Upper lobe of right lung (tissue), 1 donor: Measurements from ENCODE around the gene MTR. TPM values are rescaled to one million over a fixed set of nuclear protein-coding genes. Genes with fewer than 3 reads are reported as not detected.

Source experiments
- ATAC-seq: fragments of 200-7000 bp; cut with Tn5 transposase; one replicate; pipeline ENCODE4 v1.9.1; 2020; ENCODE audit warnings: mild to moderate bottlenecking, moderate library complexity
- DNase-seq: peaks from one replicate; pipeline ENCODE4 v3.0.0-alpha.2; 2020
- H3K27ac ChIP-seq: fragments of 200-600 bp; one replicate; pipeline ENCODE4 v1.8.0; 2022
- H3K27me3 ChIP-seq: fragments of 200-600 bp; one replicate; pipeline ENCODE4 v1.8.0; 2022; ENCODE audit warnings: mild to moderate bottlenecking
- H3K36me3 ChIP-seq: fragments of 200-600 bp; one replicate; pipeline ENCODE4 v1.8.0; 2022
- H3K4me1 ChIP-seq: fragments of 200-600 bp; one replicate; pipeline ENCODE4 v1.8.0; 2022
- H3K4me3 ChIP-seq: fragments of 200-600 bp; one replicate; pipeline ENCODE4 v1.8.0; 2022; ENCODE audit warnings: mild to moderate bottlenecking
- H3K9me3 ChIP-seq: fragments of 200-600 bp; one replicate; pipeline ENCODE4 v1.8.0; 2022
- intact Hi-C: fragments of 100-400 bp; cut with DNase I; formaldehyde crosslinking; loops from one replicate; pipeline ENCODE4 v1.11.0; 2022
- total RNA-seq: library from RNA; stranded (reverse); fragmentation: NEBNext Ultra II Directional; extraction: Animal tissue kit (Norgen Biotek cat#: 25700); gene quantifications from one replicate; pipeline ENCODE4 v1.2.1, GENCODE V29; 2021
- TF ChIP-seq, protein P1 (sequence below): fragments of 200-600 bp; IDR thresholded peaks from one replicate; pipeline ENCODE4 v1.8.0; 2022; ENCODE audit warnings: antibody characterized with exemption
- donor health status: DM: no; HTN: yes; CAD: no; lungs with severe emphysema.

Gene MTR
- total RNA-seq, 1 donor from 2014 or later = 37.9 TPM

DNA sequence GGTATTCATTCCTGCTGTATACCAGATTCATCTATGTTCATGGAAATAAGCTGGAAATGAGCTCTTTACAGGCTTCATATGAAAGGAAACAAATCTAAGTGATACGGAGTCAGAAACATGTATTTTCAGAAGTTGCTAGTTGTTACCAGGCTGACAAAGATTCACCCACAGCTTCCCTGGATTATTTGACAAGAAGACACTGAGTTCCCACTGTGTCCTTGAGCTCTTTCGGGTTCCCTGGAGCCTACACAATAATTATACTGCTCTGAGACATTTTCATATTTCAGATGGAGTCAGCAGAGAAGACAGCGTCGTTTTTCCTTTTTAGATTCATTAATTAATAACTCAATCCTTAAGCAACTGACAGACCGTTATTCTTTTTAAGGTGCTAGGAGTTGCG is 29.3 kb upstream of the MTR start:
- H3K36me3 ChIP-seq = no peaks in the 10 kb centered on the region
- intact Hi-C loops = no loop called here

DNA sequence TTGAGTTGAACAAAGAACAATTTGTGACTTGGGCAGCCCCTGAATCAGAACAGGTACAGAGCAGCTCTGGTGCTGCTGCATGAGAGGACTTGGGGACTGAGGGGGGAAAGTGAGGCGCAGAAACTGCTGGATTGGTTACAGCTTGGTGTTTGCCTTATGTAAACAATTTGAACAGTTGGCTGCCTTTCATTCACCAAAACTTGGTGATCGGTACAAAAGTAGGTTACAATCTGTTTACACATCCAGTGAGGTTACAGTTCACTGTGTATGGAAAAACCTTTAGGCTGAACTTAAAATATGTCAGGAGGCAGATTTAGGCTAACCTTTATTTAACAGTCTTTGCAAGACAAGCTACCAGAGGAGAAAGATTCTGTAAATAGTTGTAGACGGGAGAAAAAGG is 28.6 kb upstream of the MTR start:
- DNase-seq (no peak), ATAC-seq (no peak)
- TF ChIP-seq, protein P1, sequence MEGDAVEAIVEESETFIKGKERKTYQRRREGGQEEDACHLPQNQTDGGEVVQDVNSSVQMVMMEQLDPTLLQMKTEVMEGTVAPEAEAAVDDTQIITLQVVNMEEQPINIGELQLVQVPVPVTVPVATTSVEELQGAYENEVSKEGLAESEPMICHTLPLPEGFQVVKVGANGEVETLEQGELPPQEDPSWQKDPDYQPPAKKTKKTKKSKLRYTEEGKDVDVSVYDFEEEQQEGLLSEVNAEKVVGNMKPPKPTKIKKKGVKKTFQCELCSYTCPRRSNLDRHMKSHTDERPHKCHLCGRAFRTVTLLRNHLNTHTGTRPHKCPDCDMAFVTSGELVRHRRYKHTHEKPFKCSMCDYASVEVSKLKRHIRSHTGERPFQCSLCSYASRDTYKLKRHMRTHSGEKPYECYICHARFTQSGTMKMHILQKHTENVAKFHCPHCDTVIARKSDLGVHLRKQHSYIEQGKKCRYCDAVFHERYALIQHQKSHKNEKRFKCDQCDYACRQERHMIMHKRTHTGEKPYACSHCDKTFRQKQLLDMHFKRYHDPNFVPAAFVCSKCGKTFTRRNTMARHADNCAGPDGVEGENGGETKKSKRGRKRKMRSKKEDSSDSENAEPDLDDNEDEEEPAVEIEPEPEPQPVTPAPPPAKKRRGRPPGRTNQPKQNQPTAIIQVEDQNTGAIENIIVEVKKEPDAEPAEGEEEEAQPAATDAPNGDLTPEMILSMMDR = no peak
- no peaks in the 10 kb centered on the region for H3K4me1 ChIP-seq
- no peaks in the 10 kb centered on the region for H3K36me3 ChIP-seq
- no peak overlapping the region for H3K27ac ChIP-seq
- H3K4me3 ChIP-seq = no peak overlapping the region
- H3K9me3 ChIP-seq = no peaks in the 10 kb centered on the region
- intact Hi-C loops = no loop called here
- peaks cover 3% of the 10 kb centered on the region for H3K27me3 ChIP-seq

More for the DNA sequence above, 29.3 kb upstream of the MTR start:
- no peaks in the 10 kb centered on the region for H3K9me3 ChIP-seq
- DNase-seq (no peak), ATAC-seq (no peak)
- H3K27ac ChIP-seq = no peak overlapping the region
- TF ChIP-seq, protein P1 = no peak
- no peak overlapping the region for H3K4me3 ChIP-seq
- no peaks in the 10 kb centered on the region for H3K4me1 ChIP-seq
- peaks cover 3% of the 10 kb centered on the region for H3K27me3 ChIP-seq

DNA sequence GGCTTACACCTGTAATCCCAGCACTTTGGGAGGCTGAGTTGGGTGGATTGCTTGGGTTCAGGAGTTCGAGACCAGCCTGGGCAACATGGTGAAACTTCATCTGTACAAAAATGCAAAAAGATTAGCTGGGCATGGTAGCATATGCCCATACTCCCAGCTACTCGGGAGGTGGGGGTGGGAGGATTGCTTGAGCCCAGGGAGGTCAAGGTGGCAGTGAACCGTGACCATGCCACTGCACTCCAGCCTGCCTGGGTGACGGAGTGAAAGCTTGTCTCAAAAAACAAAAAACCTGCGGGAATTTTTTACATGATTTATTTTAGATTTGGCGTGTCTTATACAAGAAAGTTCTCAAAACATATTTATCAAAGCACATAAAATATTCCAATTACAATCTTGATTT is 27.8 kb upstream of the MTR start:
- peaks cover 3% of the 10 kb centered on the region for H3K27me3 ChIP-seq
- intact Hi-C loops = no loop called here
- H3K36me3 ChIP-seq = no peaks in the 10 kb centered on the region
- no peak overlapping the region for H3K4me3 ChIP-seq
- TF ChIP-seq, protein P1 = no peak
- H3K27ac ChIP-seq = no peak overlapping the region
- H3K9me3 ChIP-seq = no peaks in the 10 kb centered on the region
- ATAC-seq (no peak), DNase-seq (no peak)
- no peaks in the 10 kb centered on the region for H3K4me1 ChIP-seq

DNA sequence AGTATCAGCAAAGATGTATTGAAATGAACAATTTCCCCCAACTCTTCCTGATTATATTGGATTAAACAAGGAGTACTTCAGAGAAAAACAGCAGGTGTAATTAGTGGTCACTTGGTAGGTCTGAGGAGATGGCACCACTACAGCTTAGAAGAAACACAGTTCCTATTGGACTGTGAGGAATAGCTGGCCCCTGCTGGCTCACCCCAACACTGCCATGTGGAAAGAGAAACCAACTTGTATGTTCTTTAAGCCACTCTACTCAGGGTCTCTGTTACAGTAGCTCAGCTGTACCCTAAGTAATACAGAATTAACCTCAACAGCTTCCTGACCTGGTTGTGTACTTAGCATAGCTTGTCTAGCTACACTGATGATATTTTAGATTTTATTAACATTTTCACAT is 26.5 kb upstream of the MTR start:
- TF ChIP-seq, protein P1 = no peak
- ATAC-seq (no peak), DNase-seq (no peak)
- Histone ChIP-seq H3K4me3 (no peak overlapping the region), H3K9me3 (no peaks in the 10 kb centered on the region), H3K27ac (no peak overlapping the region), H3K27me3 (peaks cover 3% of the 10 kb centered on the region), H3K4me1 (no peaks in the 10 kb centered on the region), H3K36me3 (no peaks in the 10 kb centered on the region)
- intact Hi-C loops = no loop called here

DNA sequence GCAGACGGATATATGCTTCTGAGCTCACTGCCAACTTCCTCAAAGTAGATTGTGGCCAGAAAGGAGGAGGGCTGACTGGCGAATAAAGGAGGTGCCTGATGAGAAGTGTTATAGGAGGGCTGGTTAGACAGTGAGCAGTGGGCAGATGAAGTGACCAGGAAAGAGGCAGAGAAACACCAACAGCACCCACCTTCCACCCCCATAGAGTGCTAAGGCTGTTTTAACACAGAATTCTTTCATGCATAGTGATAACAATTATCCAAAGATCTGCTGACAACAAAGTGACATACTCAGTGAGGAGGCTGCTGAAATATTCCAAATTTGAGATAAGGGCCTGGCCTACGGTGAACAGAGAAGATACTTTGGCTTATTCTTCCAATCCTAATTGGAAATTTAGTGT is 21.2 kb upstream of the MTR start:
- ATAC-seq = no peak
- H3K9me3 ChIP-seq = peaks cover 4% of the 10 kb centered on the region
- no peaks in the 10 kb centered on the region for H3K36me3 ChIP-seq
- no peak overlapping the region for H3K4me3 ChIP-seq
- no peak for DNase-seq
- peaks cover 3% of the 10 kb centered on the region for H3K27me3 ChIP-seq
- intact Hi-C loops = no loop called here
- H3K27ac ChIP-seq = no peak overlapping the region
- TF ChIP-seq, protein P1 = no peak
- H3K4me1 ChIP-seq = no peaks in the 10 kb centered on the region

DNA sequence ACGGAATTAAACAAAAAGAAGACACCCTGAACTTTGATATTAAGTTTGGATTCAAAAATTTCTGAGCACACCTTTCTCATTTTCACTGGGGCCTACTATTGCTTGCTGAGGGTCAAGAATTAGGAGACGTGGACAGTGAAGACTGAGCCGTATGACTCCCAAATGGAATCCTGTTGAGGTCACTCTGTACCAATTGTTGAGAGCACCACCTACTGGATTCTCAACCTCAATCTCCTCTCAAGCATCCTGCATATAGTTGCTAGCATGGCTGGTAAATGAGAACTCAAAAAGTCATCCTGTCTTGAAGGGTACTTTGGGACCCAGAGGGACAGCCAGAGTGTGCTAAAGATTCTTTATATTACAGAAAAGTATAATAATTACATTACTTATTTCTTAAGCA is 20.2 kb upstream of the MTR start:
- Histone ChIP-seq H3K4me1 (no peaks in the 10 kb centered on the region), H3K4me3 (no peak overlapping the region), H3K9me3 (peaks cover 4% of the 10 kb centered on the region), H3K27ac (no peak overlapping the region), H3K27me3 (peaks cover 3% of the 10 kb centered on the region), H3K36me3 (no peaks in the 10 kb centered on the region)
- TF ChIP-seq, protein P1 = peak; percentile 40
- ATAC-seq (peak; percentile 54), DNase-seq (no peak)
- intact Hi-C loops = no loop called here
